Kidney capillary endothelial cell (primary cell): Measurements from ENCODE around the gene ANXA1.

Experiments used
- DNase-seq: peaks from one replicate; pipeline ENCODE4 v3.0.0-alpha.2; 2018; ENCODE audit warnings: low spot score

Gene ANXA1

GRCh38 chr9:73151653-73152542, at the start of gene ANXA1:
TSS of gene ANXA1 (plus strand) at chr9:73151865. CDS start at chr9:73158536, 6,671 bp downstream.
- peak; percentile 76 for DNase-seq

DNA sequence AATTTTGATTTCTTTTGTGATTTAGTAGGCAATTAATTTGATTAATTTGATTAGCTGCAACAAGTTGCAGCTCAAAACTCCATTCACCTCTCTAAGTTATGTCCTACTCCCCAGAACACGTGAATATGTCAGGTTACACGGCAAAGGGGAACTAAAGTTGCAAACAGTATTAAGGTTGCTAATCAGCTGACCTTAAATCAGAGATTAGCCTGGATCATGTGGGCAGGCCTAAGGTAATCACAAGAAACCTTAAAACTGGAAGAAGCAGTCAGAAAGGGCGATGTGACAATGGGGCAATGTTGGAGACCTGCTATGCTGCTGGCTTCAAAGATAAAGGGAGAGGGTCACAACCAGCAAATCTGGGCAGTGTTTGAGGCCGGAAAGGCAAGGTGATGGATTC, 47.3 kb upstream of the ANXA1 start:
- no peak for DNase-seq

GRCh38 chr9:73104921-73105320, 46.7 kb upstream of the ANXA1 start:
- DNase-seq, result no peak

GRCh38 chr9:73107489-73108069, 44.1 kb upstream of the ANXA1 start:
- peak; percentile 59 for DNase-seq

DNA sequence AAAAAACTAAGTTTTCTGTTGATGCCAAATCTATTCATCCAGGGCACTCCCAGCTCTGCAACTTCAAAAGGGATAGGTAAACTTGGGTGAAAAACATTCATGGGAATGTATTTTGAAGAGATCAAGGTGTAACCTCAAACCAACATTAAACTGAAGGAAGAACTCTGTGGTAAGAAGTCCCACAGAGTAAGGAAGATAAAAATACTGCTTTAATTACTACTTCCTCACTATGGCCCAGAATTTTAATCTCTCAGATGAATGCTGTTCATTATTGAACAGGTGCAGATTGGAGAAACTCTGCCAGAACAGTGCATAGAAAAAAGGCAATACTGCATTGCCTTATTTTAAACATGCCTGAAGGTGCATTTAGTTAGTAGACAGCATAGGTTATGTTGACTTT, 37.6 kb upstream of the ANXA1 start:
- DNase-seq, result no peak

- no peak for DNase-seq
Measured at GRCh38 chr9:73114958-73115357, 36.7 kb upstream of the ANXA1 start.

GRCh38 chr9:73116031-73116430, 35.6 kb upstream of the ANXA1 start:
- DNase-seq, result peak; percentile 55

GRCh38 chr9:73116880-73117279, 34.8 kb upstream of the ANXA1 start:
- no peak for DNase-seq

DNA sequence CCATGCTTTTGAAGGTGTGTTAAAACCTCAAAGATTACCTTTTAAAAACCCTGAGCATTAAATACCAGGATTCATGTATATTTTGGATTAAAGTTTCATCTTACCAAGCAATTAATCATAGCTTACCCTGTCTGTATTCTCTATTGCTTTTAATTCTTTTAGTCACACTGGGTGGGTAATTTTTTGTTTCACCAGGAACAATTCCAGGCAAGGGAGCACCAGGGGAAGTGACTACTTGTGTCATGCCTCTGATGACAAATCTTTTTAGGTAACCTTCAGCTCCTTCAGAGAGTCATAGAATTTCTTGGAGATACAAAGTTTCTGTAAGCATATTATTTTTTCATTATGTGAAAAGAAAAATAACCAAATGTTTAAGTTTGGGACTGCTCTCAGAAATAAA, 33.4 kb upstream of the ANXA1 start:
- peak; percentile 61 for DNase-seq

- peak; percentile 80 for DNase-seq
Measured at GRCh38 chr9:73118898-73119554, 32.6 kb upstream of the ANXA1 start.

- DNase-seq, result no peak
Measured at GRCh38 chr9:73121375-73121935, 30.2 kb upstream of the ANXA1 start.

DNA sequence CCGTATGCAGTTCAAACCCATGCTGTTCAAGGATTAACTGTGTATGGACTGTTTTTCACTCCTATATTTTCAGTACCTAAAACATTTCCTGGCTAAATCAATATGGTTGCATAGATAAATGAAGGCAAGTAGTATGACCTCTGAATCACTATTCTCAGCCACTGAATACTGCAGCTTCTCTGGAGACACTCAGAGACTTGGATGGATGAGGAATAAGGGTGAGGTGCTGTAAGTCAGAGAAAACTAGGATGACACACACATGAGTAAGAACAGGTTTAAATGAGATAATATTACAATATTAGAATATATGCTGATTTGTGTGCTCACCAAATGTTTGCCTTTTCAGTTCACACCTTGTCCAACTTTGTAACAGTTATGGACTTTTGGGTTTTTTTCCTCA, 26.0 kb upstream of the ANXA1 start:
- DNase-seq, result peak; percentile 51

- no peak for DNase-seq
Measured at GRCh38 chr9:73129941-73130685, 21.6 kb upstream of the ANXA1 start.

DNA sequence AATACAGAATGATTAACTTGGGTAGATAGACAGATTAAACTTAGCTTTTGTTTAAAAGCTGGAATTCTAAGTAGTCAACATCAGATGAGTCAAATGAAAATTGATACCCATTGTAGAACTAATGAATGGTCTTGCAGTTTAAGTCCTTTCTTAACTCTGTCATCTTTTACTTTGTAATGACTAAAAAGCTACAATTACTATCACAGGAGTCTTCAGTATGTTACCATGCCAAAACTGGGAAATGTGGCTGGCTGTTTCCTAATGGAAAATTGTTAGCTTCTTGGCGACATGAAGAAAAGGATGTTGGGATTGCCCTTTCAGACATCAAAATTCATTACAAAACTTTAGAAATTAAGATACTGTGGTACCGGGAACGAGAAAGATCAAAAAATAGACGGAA, 20.2 kb upstream of the ANXA1 start:
- DNase-seq, result no peak

DNA sequence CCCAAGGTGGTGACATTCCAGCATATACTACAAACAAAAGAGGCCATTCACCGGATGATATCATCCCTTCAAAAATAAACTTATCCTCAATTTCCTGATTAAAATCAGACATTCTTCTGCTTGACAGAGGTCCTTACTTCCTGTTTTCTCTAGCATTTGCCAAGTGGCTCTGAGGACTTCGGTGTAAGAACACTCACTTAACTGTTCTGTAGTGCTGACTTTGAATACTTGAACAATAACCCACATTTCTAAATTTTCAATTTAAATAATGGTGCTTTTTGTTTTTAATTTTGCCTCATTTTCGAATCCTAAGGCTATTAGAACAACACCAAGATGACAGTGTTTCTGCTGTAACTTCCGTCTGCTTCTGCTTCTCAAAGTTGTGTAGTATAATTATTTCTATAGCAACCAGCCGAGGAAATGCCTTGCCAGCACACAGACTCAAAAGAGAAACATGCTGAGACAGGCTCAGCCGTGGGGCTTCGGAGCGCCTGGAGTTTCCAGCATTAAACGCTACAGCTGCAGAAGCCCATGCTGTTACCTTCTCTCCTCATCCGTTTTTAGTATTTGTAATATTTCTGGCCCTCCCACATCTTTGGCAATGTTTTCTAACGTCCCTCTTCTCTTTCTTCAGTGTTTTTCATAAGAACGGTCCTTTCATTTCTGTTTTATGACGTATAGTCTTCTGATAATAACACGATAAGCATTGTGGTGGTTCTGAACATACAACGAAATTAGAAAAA, 19.5 kb upstream of the ANXA1 start:
- DNase-seq, result peak; percentile 86

GRCh38 chr9:73133022-73133651, 18.5 kb upstream of the ANXA1 start:
- DNase-seq, result no peak

GRCh38 chr9:73133921-73134407, 17.7 kb upstream of the ANXA1 start:
- no peak for DNase-seq

- no peak for DNase-seq
Measured at GRCh38 chr9:73135394-73135793, 16.3 kb upstream of the ANXA1 start.

- DNase-seq, result no peak
Measured at GRCh38 chr9:73137286-73137899, 14.3 kb upstream of the ANXA1 start.

- DNase-seq, result no peak
Measured at GRCh38 chr9:73137914-73138313, 13.8 kb upstream of the ANXA1 start.
